ENCODE measurements around the gene SNX8.

DNA sequence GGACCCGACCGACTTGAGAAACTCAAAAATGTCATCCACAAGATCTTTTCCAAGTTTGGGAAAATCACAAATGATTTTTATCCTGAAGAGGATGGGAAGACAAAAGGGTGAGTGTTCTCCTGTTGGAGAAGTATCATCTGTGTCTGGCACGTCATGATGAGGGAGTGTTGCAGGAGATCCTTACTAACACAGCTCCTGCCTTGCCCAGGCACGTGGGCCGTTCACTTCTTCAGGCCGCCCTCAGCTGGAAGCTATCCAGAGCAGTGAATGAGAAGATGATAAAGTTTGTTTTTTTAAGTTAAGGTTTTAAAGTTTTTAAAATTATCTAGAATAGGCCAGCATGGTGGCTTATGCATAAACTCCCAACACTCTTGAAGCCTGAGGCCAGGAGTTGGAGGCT is 46.6 kb upstream of the SNX8 start:
- TF ChIP-seq TAF1 (IDR thresholded peaks at IDR 0.05; ENCODE audit: low read depth) = no peak
- no peak for TF ChIP-seq EP300 (IDR thresholded peaks at IDR 0.05; ENCODE audit: borderline replicate concordance)
- no peak for TF ChIP-seq REST (IDR thresholded peaks at IDR 0.05; ENCODE audit: low read depth)
- TF ChIP-seq, protein P1, sequence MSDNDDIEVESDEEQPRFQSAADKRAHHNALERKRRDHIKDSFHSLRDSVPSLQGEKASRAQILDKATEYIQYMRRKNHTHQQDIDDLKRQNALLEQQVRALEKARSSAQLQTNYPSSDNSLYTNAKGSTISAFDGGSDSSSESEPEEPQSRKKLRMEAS (IDR thresholded peaks at IDR 0.05) = no peak
- no peak for TF ChIP-seq TCF12 (IDR thresholded peaks at IDR 0.05; ENCODE audit: low read depth)
- TF ChIP-seq TEAD4 (IDR thresholded peaks at IDR 0.05) = no peak
- TF ChIP-seq CREB1 (IDR thresholded peaks at IDR 0.05; ENCODE audit: low read depth) = no peak
- no peak for TF ChIP-seq CEBPB (IDR thresholded peaks at IDR 0.05)
- TF ChIP-seq ZBTB7A (IDR thresholded peaks at IDR 0.05; ENCODE audit: low read depth) = no peak
- TF ChIP-seq FOXM1 (IDR thresholded peaks at IDR 0.05; ENCODE audit: borderline replicate concordance, low read depth) = no peak
- no peak for TF ChIP-seq RAD21 (IDR thresholded peaks at IDR 0.05; ENCODE audit: low read depth)
- TF ChIP-seq YY1 (IDR thresholded peaks at IDR 0.05; ENCODE audit: low read depth) = no peak

Data from Ishikawa (cell line).